Dermis blood vessel endothelial cell (primary cell): ENCODE results near the gene DUSP22. TPM values are rescaled to one million over a fixed set of nuclear protein-coding genes. Genes with fewer than 3 reads are reported as not detected.

Experiments
- DNase-seq: peaks from one replicate; pipeline ENCODE4 v3.0.0; 2010
- total RNA-seq: library from RNA; depleted of rRNA; stranded (reverse); fragments of >200 nt; gene quantifications from 2 replicates; pipeline ENCODE4 v1.2.3, GENCODE V29; 2014

The DUSP22 gene
- total RNA-seq, 1 donor from 2014 or later, result 40.8 TPM

GRCh38 chr6:340991-341827, 48.9 kb downstream of the DUSP22 start:
- DNase-seq, result no peak

- no peak for DNase-seq
Observed at GRCh38 chr6:341914-342831, 49.9 kb downstream of the DUSP22 start.

GRCh38 chr6:342832-343179, 50.5 kb downstream of the DUSP22 start:
- no peak for DNase-seq

- DNase-seq, result no peak
Observed at GRCh38 chr6:343226-343935, 51.1 kb downstream of the DUSP22 start.

- no peak for DNase-seq
Observed at GRCh38 chr6:343960-344815, 51.9 kb downstream of the DUSP22 start.

- DNase-seq, result no peak
Observed at GRCh38 chr6:344816-345340, 52.6 kb downstream of the DUSP22 start.

- DNase-seq, result no peak
Observed at GRCh38 chr6:345747-346385, 53.6 kb downstream of the DUSP22 start.

- DNase-seq, result no peak
Observed at GRCh38 chr6:346386-347030, 54.2 kb downstream of the DUSP22 start.

GRCh38 chr6:347232-347631, 54.9 kb downstream of the DUSP22 start:
- DNase-seq, result no peak

- DNase-seq, result no peak
Observed at GRCh38 chr6:347951-348859, 55.9 kb downstream of the DUSP22 start.

- DNase-seq, result no peak
Observed at GRCh38 chr6:348860-349396, 56.6 kb downstream of the DUSP22 start.

- no peak for DNase-seq
Observed at GRCh38 chr6:349491-349921, 57.2 kb downstream of the DUSP22 start.

GRCh38 chr6:350371-350770, 58.1 kb downstream of the DUSP22 start:
- DNase-seq, result no peak

- DNase-seq, result no peak
Observed at GRCh38 chr6:351011-351866, 59.0 kb downstream of the DUSP22 start.

- no peak for DNase-seq
Observed at GRCh38 chr6:351867-352289, 59.6 kb downstream of the DUSP22 start.

GRCh38 chr6:352474-352873, 60.2 kb downstream of the DUSP22 start:
- DNase-seq, result no peak

- no peak for DNase-seq
Observed at GRCh38 chr6:352896-353470, 60.7 kb downstream of the DUSP22 start.
